Retinal pigment epithelial cell (primary cell): ENCODE measurements around the gene A1BG.

ENCODE experiments used
- DNase-seq: peaks from one replicate; pipeline ENCODE4 v3.0.0-alpha.2; 2010; ENCODE audit warnings: low read depth
- H3K4me3 ChIP-seq: 2 replicates; pipeline ENCODE4 v1.5.1; 2011; ENCODE audit warnings: mild to moderate bottlenecking, low read length, control low read depth, moderate library complexity
- TF ChIP-seq, protein P1 (sequence below): conservative IDR thresholded peaks from 2 replicates; pipeline ENCODE4 v1.5.1; 2011; ENCODE audit warnings: low read depth, low read length, control low read depth, inconsistent platforms

The A1BG gene

DNA sequence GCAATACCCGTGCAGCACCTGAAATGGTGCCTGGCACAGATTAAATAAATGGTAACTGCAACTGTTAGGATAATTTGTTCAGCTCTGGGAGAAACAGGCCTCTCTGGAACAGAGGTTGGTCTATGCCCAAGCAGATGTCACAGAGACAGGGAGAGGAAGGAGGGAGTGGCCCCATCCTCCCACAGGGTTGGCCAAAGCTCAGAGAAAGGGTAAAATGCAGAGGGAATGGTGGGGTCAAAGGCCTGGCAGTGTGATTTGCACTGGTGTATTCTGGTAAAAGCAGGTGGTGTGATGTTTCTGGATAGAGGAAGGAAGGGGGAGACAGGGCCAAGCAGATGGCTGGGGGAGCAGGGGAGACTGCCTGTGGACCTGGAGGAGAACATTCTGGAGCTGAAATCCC lies 17.1 kb downstream of the A1BG start:
- TF ChIP-seq, protein P1, sequence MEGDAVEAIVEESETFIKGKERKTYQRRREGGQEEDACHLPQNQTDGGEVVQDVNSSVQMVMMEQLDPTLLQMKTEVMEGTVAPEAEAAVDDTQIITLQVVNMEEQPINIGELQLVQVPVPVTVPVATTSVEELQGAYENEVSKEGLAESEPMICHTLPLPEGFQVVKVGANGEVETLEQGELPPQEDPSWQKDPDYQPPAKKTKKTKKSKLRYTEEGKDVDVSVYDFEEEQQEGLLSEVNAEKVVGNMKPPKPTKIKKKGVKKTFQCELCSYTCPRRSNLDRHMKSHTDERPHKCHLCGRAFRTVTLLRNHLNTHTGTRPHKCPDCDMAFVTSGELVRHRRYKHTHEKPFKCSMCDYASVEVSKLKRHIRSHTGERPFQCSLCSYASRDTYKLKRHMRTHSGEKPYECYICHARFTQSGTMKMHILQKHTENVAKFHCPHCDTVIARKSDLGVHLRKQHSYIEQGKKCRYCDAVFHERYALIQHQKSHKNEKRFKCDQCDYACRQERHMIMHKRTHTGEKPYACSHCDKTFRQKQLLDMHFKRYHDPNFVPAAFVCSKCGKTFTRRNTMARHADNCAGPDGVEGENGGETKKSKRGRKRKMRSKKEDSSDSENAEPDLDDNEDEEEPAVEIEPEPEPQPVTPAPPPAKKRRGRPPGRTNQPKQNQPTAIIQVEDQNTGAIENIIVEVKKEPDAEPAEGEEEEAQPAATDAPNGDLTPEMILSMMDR = no peak
- DNase-seq = no peak

DNA sequence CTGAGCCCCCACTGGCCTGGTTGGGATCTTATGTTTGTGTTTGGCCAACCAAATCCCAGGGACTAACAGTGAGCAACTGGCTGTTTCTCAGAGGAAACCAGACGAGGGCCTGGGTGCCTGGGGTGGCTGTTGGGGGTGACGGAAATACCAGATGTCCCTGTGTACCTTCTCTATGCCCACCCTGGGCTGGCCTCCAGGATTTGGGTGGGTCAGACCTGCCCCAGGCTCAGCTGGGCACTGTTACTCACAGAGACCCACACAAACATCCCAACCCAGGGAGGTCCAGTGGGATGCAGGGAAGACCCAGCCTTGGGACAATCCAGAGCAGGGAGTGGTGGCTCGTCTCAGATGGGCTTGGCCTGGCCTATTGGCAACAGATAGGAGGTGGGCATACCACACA lies 17.7 kb downstream of the A1BG start:
- TF ChIP-seq, protein P1 = no peak
- H3K4me3 ChIP-seq = no peak overlapping the region
- no peak for DNase-seq

More for the DNA sequence above, 17.1 kb downstream of the A1BG start:
- no peak overlapping the region for H3K4me3 ChIP-seq

DNA sequence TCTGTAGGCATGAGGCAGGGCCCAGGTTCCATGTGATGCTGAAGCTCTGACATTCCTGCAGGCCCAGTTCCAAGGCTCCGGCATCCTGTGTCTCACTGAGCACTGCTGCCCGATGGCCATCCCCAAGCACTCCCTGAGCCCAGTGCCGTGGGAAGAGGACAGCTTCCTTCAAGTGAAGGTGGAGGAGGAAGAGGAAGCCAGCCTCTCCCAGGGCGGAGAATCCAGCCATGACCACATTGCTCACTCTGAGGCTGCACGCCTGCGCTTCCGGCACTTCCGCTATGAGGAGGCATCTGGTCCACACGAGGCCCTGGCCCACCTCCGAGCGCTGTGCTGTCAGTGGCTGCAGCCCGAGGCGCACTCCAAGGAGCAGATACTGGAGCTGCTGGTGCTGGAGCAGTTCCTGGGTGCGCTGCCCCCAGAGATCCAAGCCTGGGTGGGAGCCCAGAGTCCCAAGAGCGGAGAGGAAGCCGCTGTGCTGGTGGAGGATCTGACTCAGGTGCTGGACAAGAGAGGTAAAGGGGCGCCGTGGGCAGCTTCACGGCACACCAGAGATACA lies 18.5 kb downstream of the A1BG start:
- DNase-seq = no peak
- H3K4me3 ChIP-seq = no peak overlapping the region
- TF ChIP-seq, protein P1 = no peak

DNA sequence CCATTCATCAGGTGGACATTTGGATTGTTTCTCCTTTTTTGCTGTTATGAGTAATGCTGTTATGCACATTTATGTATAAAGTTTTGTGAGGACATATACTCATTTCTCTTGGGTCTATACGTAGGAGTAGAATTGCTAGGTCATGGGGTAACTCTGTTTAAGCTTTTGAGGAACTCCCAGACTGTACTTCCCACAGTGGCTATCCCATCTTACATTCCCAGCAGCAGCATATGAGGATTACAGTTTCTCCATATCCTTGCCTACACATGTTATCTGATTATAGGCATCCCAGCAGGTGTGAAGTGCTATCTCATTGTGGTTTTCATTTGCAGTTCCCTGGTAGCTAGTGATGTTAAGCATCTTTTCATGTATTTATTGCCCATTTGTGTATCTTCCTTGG lies 20.6 kb downstream of the A1BG start:
- DNase-seq = no peak
- TF ChIP-seq, protein P1 = no peak
- no peak overlapping the region for H3K4me3 ChIP-seq

DNA sequence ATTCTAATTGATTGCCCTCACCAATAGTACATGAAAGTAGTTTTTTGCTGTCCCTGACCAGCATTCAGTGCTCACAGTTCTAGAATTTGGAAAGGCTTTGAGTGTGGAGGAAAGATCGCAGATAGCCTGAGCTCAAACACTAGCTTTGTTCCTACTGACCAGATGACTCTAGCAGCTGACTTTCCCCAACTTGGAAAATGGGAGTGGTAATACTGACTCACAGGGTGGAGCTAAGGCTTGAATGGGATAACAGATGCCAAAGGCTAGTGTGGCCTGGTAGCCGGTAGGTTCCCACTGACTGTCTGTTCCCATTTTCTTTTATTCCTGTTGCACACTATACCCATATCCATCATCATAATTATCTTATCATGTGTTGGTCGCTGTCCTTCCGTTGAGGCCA lies 22.8 kb downstream of the A1BG start:
- no peak overlapping the region for H3K4me3 ChIP-seq
- DNase-seq = peak; percentile 51
- TF ChIP-seq, protein P1 = no peak

DNA sequence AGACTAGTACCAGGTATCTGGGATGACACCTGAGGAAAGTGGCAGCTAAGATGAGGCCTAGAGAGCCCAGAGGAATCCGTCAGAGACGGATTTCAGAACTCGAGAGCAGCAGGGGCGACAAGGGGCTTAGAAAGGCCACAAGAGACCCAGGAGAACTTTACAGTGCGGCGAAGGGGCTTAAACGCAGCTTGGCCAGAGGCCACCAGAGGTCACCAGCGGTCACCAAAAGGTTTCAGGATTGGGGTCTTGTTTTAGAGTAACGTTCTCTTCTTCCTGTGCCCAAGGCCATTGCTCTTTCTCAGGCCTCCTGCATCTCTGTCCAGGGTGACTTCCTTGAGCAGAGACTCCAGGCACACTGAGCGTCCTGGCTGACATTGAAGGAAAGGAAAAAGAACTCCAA lies 24.3 kb downstream of the A1BG start:
- TF ChIP-seq, protein P1 = peak; percentile 22
- no peak for DNase-seq
- H3K4me3 ChIP-seq = no peak overlapping the region

DNA sequence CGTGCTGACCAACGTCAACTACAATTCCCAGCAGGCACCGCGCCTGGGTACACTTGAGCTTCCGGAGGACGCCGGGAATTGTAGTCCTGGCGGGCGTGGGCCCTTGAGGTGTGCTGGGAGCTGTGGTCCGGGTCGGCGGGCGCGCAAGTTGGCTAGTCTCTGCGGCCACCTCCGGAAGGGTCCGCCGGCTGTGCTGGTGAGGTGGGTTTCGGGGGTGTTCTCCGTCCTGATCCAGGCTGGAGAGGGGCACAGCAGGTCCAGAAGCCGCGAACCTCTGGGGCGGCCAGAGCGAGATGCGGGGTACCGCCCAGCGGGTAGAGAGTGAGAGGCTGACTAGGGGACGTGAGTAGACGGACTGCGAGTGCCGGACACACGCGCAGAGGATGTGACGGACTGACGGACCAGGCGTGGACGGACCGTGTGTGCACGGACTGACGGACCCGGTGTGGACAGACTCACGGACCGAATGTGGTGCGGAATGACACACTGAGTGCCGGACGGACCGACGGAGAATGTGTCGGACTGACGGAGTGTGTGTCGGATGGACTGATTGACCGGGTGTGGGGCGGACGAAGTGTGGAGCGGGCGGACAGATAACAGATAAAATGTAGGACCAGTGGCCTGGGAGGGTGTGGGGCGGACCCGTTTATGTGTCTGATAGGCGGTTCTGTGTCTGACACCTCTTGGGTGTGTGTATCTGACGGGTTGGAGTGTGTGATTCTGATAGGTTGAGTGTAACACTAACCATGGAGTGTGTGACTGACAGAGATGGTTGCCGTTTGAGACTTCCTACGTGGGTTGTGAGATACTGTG lies 26.2 kb downstream of the A1BG start, which contains the start of gene ZSCAN22:
Gene ZSCAN22 (plus strand): TSS at position 81 of the 813 bp plus-strand sequence. CDS start 7,809 bp downstream, outside the sequence.
- peak; percentile 82 for DNase-seq
- TF ChIP-seq, protein P1 = no peak
- H3K4me3 ChIP-seq = peak within 1 kb of the TSS; percentile 96
